ENCODE results near the gene CCDC137. TPM values are rescaled to one million over a fixed set of nuclear protein-coding genes. Genes with fewer than 3 reads are reported as not detected.
A peak's percentile ranks its signal among the peaks of the same experiment; 100 is the strongest.

Gene CCDC137
- total RNA-seq, 1 donor from 2014 or later: 14.9 TPM

DNA sequence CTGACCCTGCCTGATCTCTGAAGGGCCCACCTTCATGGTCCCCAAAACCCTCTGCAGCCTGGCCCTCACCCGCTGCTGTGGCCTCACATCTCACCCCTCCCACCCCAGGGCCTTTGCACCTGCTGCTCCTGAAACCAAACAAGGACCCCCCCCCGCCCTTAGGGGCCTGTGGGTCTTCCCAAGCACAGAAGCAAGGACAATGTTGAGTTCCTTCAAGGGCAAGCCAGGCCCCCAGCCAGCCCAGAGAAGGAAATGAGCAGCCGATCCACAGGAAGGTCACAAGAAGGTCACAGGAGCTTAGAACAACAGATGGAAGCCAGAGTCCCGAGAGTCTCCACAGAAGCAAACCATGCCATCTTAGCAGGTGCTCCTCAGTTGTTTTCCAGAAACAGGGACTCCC lies 9.7 kb upstream of the CCDC137 start:
- TF ChIP-seq, protein P1, sequence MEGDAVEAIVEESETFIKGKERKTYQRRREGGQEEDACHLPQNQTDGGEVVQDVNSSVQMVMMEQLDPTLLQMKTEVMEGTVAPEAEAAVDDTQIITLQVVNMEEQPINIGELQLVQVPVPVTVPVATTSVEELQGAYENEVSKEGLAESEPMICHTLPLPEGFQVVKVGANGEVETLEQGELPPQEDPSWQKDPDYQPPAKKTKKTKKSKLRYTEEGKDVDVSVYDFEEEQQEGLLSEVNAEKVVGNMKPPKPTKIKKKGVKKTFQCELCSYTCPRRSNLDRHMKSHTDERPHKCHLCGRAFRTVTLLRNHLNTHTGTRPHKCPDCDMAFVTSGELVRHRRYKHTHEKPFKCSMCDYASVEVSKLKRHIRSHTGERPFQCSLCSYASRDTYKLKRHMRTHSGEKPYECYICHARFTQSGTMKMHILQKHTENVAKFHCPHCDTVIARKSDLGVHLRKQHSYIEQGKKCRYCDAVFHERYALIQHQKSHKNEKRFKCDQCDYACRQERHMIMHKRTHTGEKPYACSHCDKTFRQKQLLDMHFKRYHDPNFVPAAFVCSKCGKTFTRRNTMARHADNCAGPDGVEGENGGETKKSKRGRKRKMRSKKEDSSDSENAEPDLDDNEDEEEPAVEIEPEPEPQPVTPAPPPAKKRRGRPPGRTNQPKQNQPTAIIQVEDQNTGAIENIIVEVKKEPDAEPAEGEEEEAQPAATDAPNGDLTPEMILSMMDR (IDR thresholded peaks at IDR 0.05): no peak
- Mint-ChIP-seq H3K36me3 (ENCODE audit: unreplicated experiment) (no peaks in the 10 kb centered on the region), H3K9me3 (ENCODE audit: unreplicated experiment) (no peaks in the 10 kb centered on the region), H3K4me1 (ENCODE audit: unreplicated experiment) (peaks cover 11% of the 10 kb centered on the region), H3K27ac (ENCODE audit: unreplicated experiment) (no peak overlapping the region), H3K27me3 (ENCODE audit: unreplicated experiment) (no peaks in the 10 kb centered on the region), H3K4me3 (ENCODE audit: unreplicated experiment) (no peak overlapping the region)
- no peak for DNase-seq (ENCODE audit: extremely low spot score, unreplicated experiment)

GRCh38 chr17:81659038-81659437 lies 7.5 kb upstream of the CCDC137 start:
- Mint-ChIP-seq H3K4me3 (ENCODE audit: unreplicated experiment) (no peak overlapping the region), H3K27ac (ENCODE audit: unreplicated experiment) (no peak overlapping the region), H3K27me3 (ENCODE audit: unreplicated experiment) (no peaks in the 10 kb centered on the region), H3K4me1 (ENCODE audit: unreplicated experiment) (no peaks in the 10 kb centered on the region), H3K36me3 (ENCODE audit: unreplicated experiment) (no peaks in the 10 kb centered on the region), H3K9me3 (ENCODE audit: unreplicated experiment) (no peaks in the 10 kb centered on the region)
- DNase-seq (ENCODE audit: extremely low spot score, unreplicated experiment): no peak
- TF ChIP-seq, protein P1 (IDR thresholded peaks at IDR 0.05): no peak

- Mint-ChIP-seq H3K27ac (ENCODE audit: unreplicated experiment) (no peak overlapping the region), H3K36me3 (ENCODE audit: unreplicated experiment) (no peaks in the 10 kb centered on the region), H3K27me3 (ENCODE audit: unreplicated experiment) (no peaks in the 10 kb centered on the region), H3K4me3 (ENCODE audit: unreplicated experiment) (no peak overlapping the region), H3K9me3 (ENCODE audit: unreplicated experiment) (no peaks in the 10 kb centered on the region), H3K4me1 (ENCODE audit: unreplicated experiment) (peaks cover 1% of the 10 kb centered on the region)
- TF ChIP-seq, protein P1 (IDR thresholded peaks at IDR 0.05): no peak
- DNase-seq (ENCODE audit: extremely low spot score, unreplicated experiment): no peak
Observed at GRCh38 chr17:81660441-81660840, 6.1 kb upstream of the CCDC137 start.

GRCh38 chr17:81662002-81662401 lies 4.5 kb upstream of the CCDC137 start:
- Mint-ChIP-seq H3K36me3 (ENCODE audit: unreplicated experiment) (no peaks in the 10 kb centered on the region), H3K27ac (ENCODE audit: unreplicated experiment) (no peak overlapping the region), H3K27me3 (ENCODE audit: unreplicated experiment) (no peaks in the 10 kb centered on the region), H3K4me3 (ENCODE audit: unreplicated experiment) (no peak overlapping the region), H3K9me3 (ENCODE audit: unreplicated experiment) (no peaks in the 10 kb centered on the region), H3K4me1 (ENCODE audit: unreplicated experiment) (peaks cover 9% of the 10 kb centered on the region)
- TF ChIP-seq, protein P1 (IDR thresholded peaks at IDR 0.05): no peak
- no peak for DNase-seq (ENCODE audit: extremely low spot score, unreplicated experiment)

- no peak for DNase-seq (ENCODE audit: extremely low spot score, unreplicated experiment)
- peak overlapping the region; percentile 10 for H3K4me3 Mint-ChIP-seq (ENCODE audit: unreplicated experiment)
Observed at GRCh38 chr17:81664051-81664470, 2.5 kb upstream of the CCDC137 start.

More at GRCh38 chr17:81664051-81664470, 2.5 kb upstream of the CCDC137 start:
- H3K4me1 Mint-ChIP-seq (ENCODE audit: unreplicated experiment): peaks cover 17% of the 10 kb centered on the region
- peaks cover 3% of the 10 kb centered on the region for H3K36me3 Mint-ChIP-seq (ENCODE audit: unreplicated experiment)
- H3K27me3 Mint-ChIP-seq (ENCODE audit: unreplicated experiment): no peaks in the 10 kb centered on the region
- TF ChIP-seq, protein P1 (IDR thresholded peaks at IDR 0.05): no peak
- no peaks in the 10 kb centered on the region for H3K9me3 Mint-ChIP-seq (ENCODE audit: unreplicated experiment)
- no peak overlapping the region for H3K27ac Mint-ChIP-seq (ENCODE audit: unreplicated experiment)
